ENCODE results near the gene TAF6. TPM values are rescaled to one million over a fixed set of nuclear protein-coding genes. Genes with fewer than 3 reads are reported as not detected.

The TAF6 gene
- total RNA-seq, 1 donor from 2014 or later, result 22.9 TPM

- no peak overlapping the region for H3K4me3 ChIP-seq (ENCODE audit: low read depth, low read length)
- no peak for FAIRE-seq
- TF ChIP-seq CTCF (IDR thresholded peaks at IDR 0.05; ENCODE audit: insufficient read depth, low read length, severe bottlenecking), result no peak
- peaks cover 9% of the 10 kb centered on the region for H3K36me3 ChIP-seq (ENCODE audit: control insufficient read depth, insufficient read depth, low read length)
- DNase-seq (ENCODE audit: low read depth), result no peak
- H3K27me3 ChIP-seq (ENCODE audit: control insufficient read depth, insufficient read depth, low read length), result no peaks in the 10 kb centered on the region
Observed at GRCh38 chr7:100063376-100063775, 55.8 kb downstream of the TAF6 start.

- Histone ChIP-seq H3K27me3 (ENCODE audit: control insufficient read depth, insufficient read depth, low read length) (no peaks in the 10 kb centered on the region), H3K4me3 (ENCODE audit: low read depth, low read length) (no peak overlapping the region), H3K36me3 (ENCODE audit: control insufficient read depth, insufficient read depth, low read length) (peaks cover 18% of the 10 kb centered on the region)
- FAIRE-seq (no peak), DNase-seq (ENCODE audit: low read depth) (no peak)
- no peak for TF ChIP-seq CTCF (IDR thresholded peaks at IDR 0.05; ENCODE audit: insufficient read depth, low read length, severe bottlenecking)
Observed at GRCh38 chr7:100061518-100062193, 57.5 kb downstream of the TAF6 start.

- Histone ChIP-seq H3K36me3 (ENCODE audit: control insufficient read depth, insufficient read depth, low read length) (peaks cover 14% of the 10 kb centered on the region), H3K4me3 (ENCODE audit: low read depth, low read length) (no peak overlapping the region), H3K27me3 (ENCODE audit: control insufficient read depth, insufficient read depth, low read length) (no peaks in the 10 kb centered on the region)
- DNase-seq (ENCODE audit: low read depth) (no peak), FAIRE-seq (no peak)
- TF ChIP-seq CTCF (IDR thresholded peaks at IDR 0.05; ENCODE audit: insufficient read depth, low read length, severe bottlenecking), result no peak
Observed at GRCh38 chr7:100059251-100059739, 59.9 kb downstream of the TAF6 start.

Other genes with a start within 250 kb of the TAF6 start
- gene OR2AE1, start 242.3 kb downstream of the TAF6 start, total RNA-seq, result not detected in 2 replicates
- gene TRIM4, start 199.8 kb downstream of the TAF6 start, total RNA-seq, result 17.1 and 20.7 TPM in 2 replicates
- gene GJC3, start 189.7 kb downstream of the TAF6 start, total RNA-seq, result not detected in 2 replicates
- 1.2 and 1.6 TPM in 2 replicates for gene AZGP1, start 143.3 kb downstream of the TAF6 start, total RNA-seq
- gene ZKSCAN1, start 103.8 kb downstream of the TAF6 start, total RNA-seq, result 25.0 and 33.2 TPM in 2 replicates
- gene ZSCAN21, start 69.6 kb downstream of the TAF6 start, total RNA-seq, result 9.6 and 11.6 TPM in 2 replicates
- 13.6 and 21.1 TPM in 2 replicates for gene ZNF3, start 37.6 kb downstream of the TAF6 start, total RNA-seq
- gene COPS6, start 30.4 kb downstream of the TAF6 start, total RNA-seq, result 60.0 and 77.6 TPM in 2 replicates
- 15.9 and 46.1 TPM in 2 replicates for gene MCM7, start 18.0 kb downstream of the TAF6 start, total RNA-seq
- 13.3 and 22.6 TPM in 2 replicates for gene AP4M1, start 17.7 kb downstream of the TAF6 start, total RNA-seq
- 2.4 and 2.9 TPM in 2 replicates for gene CNPY4, start 276 bp upstream of the TAF6 start, total RNA-seq
- 1.2 and 1.6 TPM in 2 replicates for gene MBLAC1, start 7.6 kb upstream of the TAF6 start, total RNA-seq
- gene LAMTOR4, start 29.6 kb upstream of the TAF6 start, total RNA-seq, result 82.7 and 108 TPM in 2 replicates
- gene TRAPPC14, start 39.4 kb upstream of the TAF6 start, total RNA-seq, result 3.4 and 5.5 TPM in 2 replicates
- gene GAL3ST4, start 49.3 kb upstream of the TAF6 start, total RNA-seq, result under 0.01 and 0.51 TPM in 2 replicates
- 1.0 and 1.3 TPM in 2 replicates for gene GPC2, start 58.0 kb upstream of the TAF6 start, total RNA-seq
- gene STAG3, start 58.6 kb upstream of the TAF6 start, total RNA-seq, result under 0.01 and 0.13 TPM in 2 replicates
- not detected in 2 replicates for gene PVRIG, start 100.6 kb upstream of the TAF6 start, total RNA-seq
- not detected in 2 replicates for gene SPDYE3, start 188.3 kb upstream of the TAF6 start, total RNA-seq
- 5.5 and 7.8 TPM in 2 replicates for gene PILRB, start 238.8 kb upstream of the TAF6 start, total RNA-seq